Measurements from ENCODE around the gene BIK. TPM values are rescaled to one million over a fixed set of nuclear protein-coding genes. Genes with fewer than 3 reads are reported as not detected.

Gene BIK
- polyA plus RNA-seq, 1 of the 3 experiments (the other 2 are of a cell fraction): 0.66 TPM

DNA sequence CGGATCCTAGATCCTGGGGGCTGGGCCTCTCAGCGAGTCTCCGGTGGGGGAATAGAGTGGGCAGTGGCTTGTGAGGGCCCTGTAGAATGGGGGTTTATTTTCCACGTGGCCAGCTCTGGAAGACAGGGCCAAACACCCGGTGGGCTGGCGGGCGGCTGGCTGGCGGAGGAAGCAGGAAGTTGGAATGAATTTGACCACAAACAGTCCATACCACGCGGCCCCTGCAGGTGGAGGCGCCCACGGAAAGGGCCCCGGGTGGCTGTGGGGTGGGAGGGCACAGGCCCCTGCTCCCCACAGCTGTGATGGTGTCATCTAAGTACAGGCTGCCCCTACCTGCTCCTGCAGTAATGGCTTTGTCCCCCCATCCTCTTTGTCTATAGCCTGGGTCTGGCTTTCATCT lies 17.6 kb downstream of the BIK start:
- Histone ChIP-seq H3K9me3 (no peaks in the 10 kb centered on the region), H3K4me3 (ENCODE audit: low read depth in 2 of 2, low read length in 1 of 2) (no peak overlapping the region), H3K36me3 (replicated peaks in 1 of 2; ENCODE audit: control insufficient read depth in 1 of 2, insufficient read depth in 2 of 2, low read length in 1 of 2) (peaks cover 0 to 2% of the 10 kb centered on the region in 2 experiments), H3K4me1 (ENCODE audit: control insufficient read depth in 1 of 2, insufficient read depth in 2 of 2, low read depth in 1 of 2, low read length in 1 of 2) (no peaks in the 10 kb centered on the region), H2AFZ (ENCODE audit: low read depth) (no peak overlapping the region), H3F3A (replicated peaks; ENCODE audit: insufficient read depth) (no peaks in the 10 kb centered on the region), H3K9me2 (no peaks in the 10 kb centered on the region), H3K9ac (no peak overlapping the region), H3K79me2 (ENCODE audit: insufficient read depth) (no peaks in the 10 kb centered on the region), H4K20me1 (ENCODE audit: insufficient read depth) (no peaks in the 10 kb centered on the region), H3K27me3 (ENCODE audit: insufficient read depth) (no peaks in the 10 kb centered on the region), H3K27ac (ENCODE audit: low read depth in 2 of 2, low read length in 1 of 2) (no peak overlapping the region), H3K4me2 (no peak overlapping the region)
- no peak for DNase-seq
- 93% methylated on average over 11 of the region's 13 CpGs for WGBS (ENCODE audit: low lambda C conversion rate)
- CTCF ChIA-PET: no interaction called here
- no peak for TF ChIP-seq FOXM1 (IDR thresholded peaks at IDR 0.05; ENCODE audit: low read depth)
- no peak for TF ChIP-seq ZBTB33 (IDR thresholded peaks at IDR 0.05; ENCODE audit: borderline replicate concordance, low read depth)
- no peak for TF ChIP-seq RXRA (IDR thresholded peaks at IDR 0.05; ENCODE audit: borderline replicate concordance, low read depth)
- TF ChIP-seq NRF1 (IDR thresholded peaks at IDR 0.05; ENCODE audit: low read depth, low read length): no peak
- no peak for TF ChIP-seq TAF1 (IDR thresholded peaks at IDR 0.05; ENCODE audit: borderline replicate concordance, low read depth, low read length)
- no peak for TF ChIP-seq JUND (IDR thresholded peaks at IDR 0.05)
- TF ChIP-seq RCOR1 (IDR thresholded peaks at IDR 0.05; ENCODE audit: low read length): no peak
- TF ChIP-seq RFX5 (IDR thresholded peaks at IDR 0.05; ENCODE audit: low read length): no peak
- TF ChIP-seq GATA2 (CRISPR knock-in tag; IDR thresholded peaks at IDR 0.05): no peak
- no peak for TF ChIP-seq CHD2 (IDR thresholded peaks at IDR 0.05; ENCODE audit: low read length, partially characterized antibody)
- TF ChIP-seq FOXJ3 (CRISPR knock-in tag; IDR thresholded peaks at IDR 0.05): no peak
- TF ChIP-seq NFIC (IDR thresholded peaks at IDR 0.05; ENCODE audit: borderline replicate concordance): no peak
- TF ChIP-seq, protein P1, sequence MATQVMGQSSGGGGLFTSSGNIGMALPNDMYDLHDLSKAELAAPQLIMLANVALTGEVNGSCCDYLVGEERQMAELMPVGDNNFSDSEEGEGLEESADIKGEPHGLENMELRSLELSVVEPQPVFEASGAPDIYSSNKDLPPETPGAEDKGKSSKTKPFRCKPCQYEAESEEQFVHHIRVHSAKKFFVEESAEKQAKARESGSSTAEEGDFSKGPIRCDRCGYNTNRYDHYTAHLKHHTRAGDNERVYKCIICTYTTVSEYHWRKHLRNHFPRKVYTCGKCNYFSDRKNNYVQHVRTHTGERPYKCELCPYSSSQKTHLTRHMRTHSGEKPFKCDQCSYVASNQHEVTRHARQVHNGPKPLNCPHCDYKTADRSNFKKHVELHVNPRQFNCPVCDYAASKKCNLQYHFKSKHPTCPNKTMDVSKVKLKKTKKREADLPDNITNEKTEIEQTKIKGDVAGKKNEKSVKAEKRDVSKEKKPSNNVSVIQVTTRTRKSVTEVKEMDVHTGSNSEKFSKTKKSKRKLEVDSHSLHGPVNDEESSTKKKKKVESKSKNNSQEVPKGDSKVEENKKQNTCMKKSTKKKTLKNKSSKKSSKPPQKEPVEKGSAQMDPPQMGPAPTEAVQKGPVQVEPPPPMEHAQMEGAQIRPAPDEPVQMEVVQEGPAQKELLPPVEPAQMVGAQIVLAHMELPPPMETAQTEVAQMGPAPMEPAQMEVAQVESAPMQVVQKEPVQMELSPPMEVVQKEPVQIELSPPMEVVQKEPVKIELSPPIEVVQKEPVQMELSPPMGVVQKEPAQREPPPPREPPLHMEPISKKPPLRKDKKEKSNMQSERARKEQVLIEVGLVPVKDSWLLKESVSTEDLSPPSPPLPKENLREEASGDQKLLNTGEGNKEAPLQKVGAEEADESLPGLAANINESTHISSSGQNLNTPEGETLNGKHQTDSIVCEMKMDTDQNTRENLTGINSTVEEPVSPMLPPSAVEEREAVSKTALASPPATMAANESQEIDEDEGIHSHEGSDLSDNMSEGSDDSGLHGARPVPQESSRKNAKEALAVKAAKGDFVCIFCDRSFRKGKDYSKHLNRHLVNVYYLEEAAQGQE (IDR thresholded peaks at IDR 0.05; ENCODE audit: low read depth, low read length): no peak
- TF ChIP-seq TCF12 (IDR thresholded peaks at IDR 0.05): no peak
- TF ChIP-seq, protein P2, sequence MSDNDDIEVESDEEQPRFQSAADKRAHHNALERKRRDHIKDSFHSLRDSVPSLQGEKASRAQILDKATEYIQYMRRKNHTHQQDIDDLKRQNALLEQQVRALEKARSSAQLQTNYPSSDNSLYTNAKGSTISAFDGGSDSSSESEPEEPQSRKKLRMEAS (IDR thresholded peaks at IDR 0.05; ENCODE audit: low read depth): no peak
- POLR2A ChIA-PET: no interaction called here
